Parathyroid adenoma (tissue), 2 donors: ENCODE measurements around the gene HSH2D.

ENCODE experiments used
- H2AFZ ChIP-seq: fragments of 300-600 bp; sonication (generic); one replicate; pipeline ENCODE4 v1.7.0; 2017; ENCODE audit warnings: antibody characterized with exemption, mild to moderate bottlenecking
- H3K27ac ChIP-seq: fragments of 300-600 bp; sonication (generic); one replicate; pipeline ENCODE4 v1.7.0; 2017
- H3K27me3 ChIP-seq: fragments of 300-600 bp; sonication (generic); one replicate; pipeline ENCODE4 v1.7.0; 2017; ENCODE audit warnings: low read length; ENCODE audit not compliant: control insufficient read depth, insufficient read depth
- H3K36me3 ChIP-seq: fragments of 300-600 bp; sonication (generic); one replicate; pipeline ENCODE4 v1.7.0; 2017; ENCODE audit warnings: low read length; ENCODE audit not compliant: control insufficient read depth, insufficient read depth
- H3K4me1 ChIP-seq: fragments of 300-600 bp; sonication (generic); one replicate; pipeline ENCODE4 v1.7.0; 2017; ENCODE audit warnings: control low read depth
- H3K4me2 ChIP-seq: fragments of 300-600 bp; sonication (generic); one replicate; pipeline ENCODE4 v1.7.0; 2017; ENCODE audit warnings: low read length
- H3K4me3 ChIP-seq: fragments of 300-600 bp; sonication (generic); one replicate; pipeline ENCODE4 v1.7.0; 2017; ENCODE audit warnings: low read depth, low read length
- H3K79me2 ChIP-seq: fragments of 300-600 bp; sonication (generic); one replicate; pipeline ENCODE4 v1.7.0; 2017; ENCODE audit warnings: control low read depth
- H3K9ac ChIP-seq: fragments of 300-600 bp; sonication (generic); one replicate; pipeline ENCODE4 v1.7.0; 2017; ENCODE audit warnings: mild to moderate bottlenecking
- H3K9me3 ChIP-seq: fragments of 300-600 bp; sonication (generic); one replicate; pipeline ENCODE4 v1.7.0; 2017; ENCODE audit warnings: low read length; ENCODE audit not compliant: control insufficient read depth
- TF ChIP-seq, protein P1 (sequence below): fragments of 300-600 bp; sonication (generic); IDR thresholded peaks from one replicate; pipeline ENCODE4 v1.7.0; 2017; ENCODE audit warnings: antibody characterized with exemption, mild to moderate bottlenecking
- donor health status: primary hyperparathyroidism.

HSH2D gene

DNA sequence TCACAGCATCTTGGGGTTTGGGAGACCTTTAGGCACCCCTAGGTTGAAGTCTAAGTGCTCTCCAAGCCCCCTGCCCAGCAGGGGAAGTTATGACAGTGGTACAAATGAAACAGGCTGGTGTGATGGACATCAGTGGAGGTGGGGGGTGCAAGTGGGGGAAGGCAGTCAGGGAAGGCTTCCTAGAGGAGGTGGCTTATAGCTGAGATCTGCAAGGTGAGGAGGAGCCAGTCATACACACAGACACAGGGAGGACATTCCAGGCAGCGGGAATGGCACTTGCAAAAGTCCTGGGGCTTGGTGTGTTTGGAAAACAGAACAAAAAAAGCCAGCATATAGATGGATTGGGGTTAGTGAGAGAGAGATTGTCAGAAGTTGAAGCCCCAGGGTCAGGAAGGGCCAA lies 11.6 kb downstream of the HSH2D start:
- H3K4me2 ChIP-seq = no peak overlapping the region
- H3K4me3 ChIP-seq = no peak overlapping the region
- H2AFZ ChIP-seq = no peak overlapping the region
- H3K9ac ChIP-seq = no peak overlapping the region
- H3K79me2 ChIP-seq = no peaks in the 10 kb centered on the region
- TF ChIP-seq, protein P1, sequence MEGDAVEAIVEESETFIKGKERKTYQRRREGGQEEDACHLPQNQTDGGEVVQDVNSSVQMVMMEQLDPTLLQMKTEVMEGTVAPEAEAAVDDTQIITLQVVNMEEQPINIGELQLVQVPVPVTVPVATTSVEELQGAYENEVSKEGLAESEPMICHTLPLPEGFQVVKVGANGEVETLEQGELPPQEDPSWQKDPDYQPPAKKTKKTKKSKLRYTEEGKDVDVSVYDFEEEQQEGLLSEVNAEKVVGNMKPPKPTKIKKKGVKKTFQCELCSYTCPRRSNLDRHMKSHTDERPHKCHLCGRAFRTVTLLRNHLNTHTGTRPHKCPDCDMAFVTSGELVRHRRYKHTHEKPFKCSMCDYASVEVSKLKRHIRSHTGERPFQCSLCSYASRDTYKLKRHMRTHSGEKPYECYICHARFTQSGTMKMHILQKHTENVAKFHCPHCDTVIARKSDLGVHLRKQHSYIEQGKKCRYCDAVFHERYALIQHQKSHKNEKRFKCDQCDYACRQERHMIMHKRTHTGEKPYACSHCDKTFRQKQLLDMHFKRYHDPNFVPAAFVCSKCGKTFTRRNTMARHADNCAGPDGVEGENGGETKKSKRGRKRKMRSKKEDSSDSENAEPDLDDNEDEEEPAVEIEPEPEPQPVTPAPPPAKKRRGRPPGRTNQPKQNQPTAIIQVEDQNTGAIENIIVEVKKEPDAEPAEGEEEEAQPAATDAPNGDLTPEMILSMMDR = no peak
- H3K9me3 ChIP-seq = no peaks in the 10 kb centered on the region
- no peaks in the 10 kb centered on the region for H3K4me1 ChIP-seq
- no peaks in the 10 kb centered on the region for H3K27me3 ChIP-seq
- H3K36me3 ChIP-seq = no peaks in the 10 kb centered on the region
- no peak overlapping the region for H3K27ac ChIP-seq

DNA sequence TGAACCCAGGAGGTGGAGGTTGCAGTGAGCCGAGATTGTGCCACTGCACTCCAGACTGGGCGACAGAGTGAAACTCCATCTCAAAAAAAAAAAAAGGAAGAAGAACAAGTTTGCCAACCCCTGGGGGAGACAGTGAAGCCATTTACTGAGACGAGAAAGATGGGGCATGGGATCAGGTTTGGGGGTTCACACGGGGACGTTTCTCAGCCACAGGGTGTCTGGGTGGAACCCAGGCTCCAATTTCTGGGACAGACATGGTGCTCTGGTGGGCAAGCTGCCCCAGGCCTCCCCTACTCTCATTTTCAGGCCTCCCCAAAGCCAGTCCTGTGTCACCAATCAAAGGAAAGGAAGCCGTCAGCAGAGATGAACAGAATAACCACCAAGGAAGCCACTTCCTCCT lies 13.4 kb downstream of the HSH2D start:
- Histone ChIP-seq H3K9ac (no peak overlapping the region), H3K36me3 (no peaks in the 10 kb centered on the region), H3K27me3 (no peaks in the 10 kb centered on the region), H3K9me3 (no peaks in the 10 kb centered on the region), H2AFZ (no peak overlapping the region), H3K4me3 (no peak overlapping the region), H3K4me2 (no peak overlapping the region), H3K27ac (no peak overlapping the region), H3K79me2 (no peaks in the 10 kb centered on the region), H3K4me1 (no peaks in the 10 kb centered on the region)
- TF ChIP-seq, protein P1 = no peak

DNA sequence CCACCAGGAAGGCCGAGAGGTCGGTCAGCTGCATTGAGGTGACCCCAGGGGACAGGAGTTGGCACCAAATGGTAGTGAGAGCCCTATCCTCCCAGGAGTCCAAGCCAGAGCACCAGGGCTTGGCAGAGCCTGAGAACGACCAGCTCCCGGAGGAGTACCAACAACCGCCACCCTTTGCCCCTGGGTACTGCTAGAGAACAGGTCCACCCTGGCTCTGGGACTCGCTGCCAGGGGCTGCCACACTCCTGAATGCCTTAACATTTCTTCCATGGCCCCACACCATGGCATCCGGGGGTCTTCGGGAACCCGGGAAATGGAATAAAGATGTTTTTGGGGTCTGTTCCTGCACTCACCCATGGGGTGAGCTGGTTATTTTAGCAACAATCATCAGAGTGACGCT lies 14.1 kb downstream of the HSH2D start:
- H2AFZ ChIP-seq = no peak overlapping the region
- H3K4me2 ChIP-seq = no peak overlapping the region
- H3K4me1 ChIP-seq = no peaks in the 10 kb centered on the region
- H3K4me3 ChIP-seq = no peak overlapping the region
- no peaks in the 10 kb centered on the region for H3K36me3 ChIP-seq
- no peaks in the 10 kb centered on the region for H3K79me2 ChIP-seq
- no peaks in the 10 kb centered on the region for H3K9me3 ChIP-seq
- TF ChIP-seq, protein P1 = no peak
- no peaks in the 10 kb centered on the region for H3K27me3 ChIP-seq
- H3K9ac ChIP-seq = no peak overlapping the region
- H3K27ac ChIP-seq = no peak overlapping the region

DNA sequence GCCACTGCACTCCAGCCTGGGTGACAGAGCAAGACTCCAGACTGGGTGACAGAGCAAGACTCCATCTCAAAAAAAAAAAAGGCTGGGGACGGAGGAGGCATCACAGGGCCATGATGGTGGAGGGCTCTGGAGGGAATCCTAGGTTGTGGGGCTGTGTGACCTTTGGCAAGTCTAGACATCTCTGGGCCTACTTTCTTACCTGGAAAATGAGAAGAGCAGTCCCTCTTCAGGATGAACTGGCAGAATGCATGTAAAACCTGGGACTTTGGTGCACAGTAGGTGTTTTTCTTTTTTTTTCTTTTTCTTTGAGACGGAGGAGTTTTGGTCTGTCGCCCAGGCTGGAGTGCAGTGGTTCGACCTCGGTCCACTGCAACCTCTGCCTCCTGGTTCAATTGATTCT lies 16.2 kb downstream of the HSH2D start:
- H3K27me3 ChIP-seq = no peaks in the 10 kb centered on the region
- H3K4me3 ChIP-seq = no peak overlapping the region
- H3K4me1 ChIP-seq = no peaks in the 10 kb centered on the region
- H2AFZ ChIP-seq = no peak overlapping the region
- H3K4me2 ChIP-seq = no peak overlapping the region
- TF ChIP-seq, protein P1 = no peak
- no peak overlapping the region for H3K27ac ChIP-seq
- H3K79me2 ChIP-seq = no peaks in the 10 kb centered on the region
- no peak overlapping the region for H3K9ac ChIP-seq
- H3K36me3 ChIP-seq = no peaks in the 10 kb centered on the region
- H3K9me3 ChIP-seq = no peaks in the 10 kb centered on the region

DNA sequence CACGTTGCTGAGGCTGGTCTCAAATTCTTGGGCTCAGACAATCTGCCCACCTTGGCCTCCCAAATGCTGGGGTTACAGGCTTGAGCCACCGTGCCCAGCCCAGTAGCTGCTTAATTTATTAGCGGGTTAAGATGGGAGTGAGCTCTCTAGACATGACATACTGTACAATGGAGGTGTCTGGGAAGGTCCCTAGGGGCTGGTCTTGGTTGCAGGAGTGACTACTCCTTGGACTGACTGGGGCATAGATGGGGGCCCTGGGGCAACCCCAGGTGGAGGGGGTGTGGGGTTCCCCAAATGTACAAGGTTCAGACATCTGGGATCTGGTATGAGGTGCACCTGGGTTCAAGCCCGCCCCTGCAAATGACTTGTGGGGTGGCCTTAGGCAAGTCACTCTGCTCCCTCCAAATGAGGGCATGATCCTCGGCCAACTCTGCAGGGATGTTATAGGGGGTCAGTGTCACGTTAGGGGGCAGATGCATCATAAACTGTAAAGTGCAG lies 17.0 kb downstream of the HSH2D start:
- Histone ChIP-seq H3K36me3 (no peaks in the 10 kb centered on the region), H2AFZ (no peak overlapping the region), H3K9ac (no peak overlapping the region), H3K79me2 (no peaks in the 10 kb centered on the region), H3K4me3 (no peak overlapping the region), H3K4me1 (no peaks in the 10 kb centered on the region), H3K27ac (no peak overlapping the region), H3K4me2 (no peak overlapping the region), H3K27me3 (no peaks in the 10 kb centered on the region), H3K9me3 (no peaks in the 10 kb centered on the region)
- TF ChIP-seq, protein P1 = no peak
